HL-60/S4 treated with phorbol 12-myristate 13-acetate at 8.2 ng/mL for 4 days and 3 days (cell line): Measurements from ENCODE around the gene CDK2.
"Not testable (repeated sequence)": the region's sequence is repeated elsewhere in the genome, so short reads cannot be mapped to it uniquely, and the experiment has no call there.

Experiments
- in situ Hi-C: fragments of 300-500 bp; cut with MboI; formaldehyde crosslinking; loops from 2 replicates; pipeline ENCODE4 v1.15.0; 2022; ENCODE audit warnings: low sequenced_read_pairs

CDK2 gene

GRCh38 chr12:55966408-55967281 lies at the start of gene CDK2:
Gene CDK2, plus strand, starts transcription at chr12:55966830. Its CDS starts 179 bp downstream, at chr12:55967009.
- in situ Hi-C loops, result no loop called here

GRCh38 chr12:55919032-55919431 lies 47.6 kb upstream of the CDK2 start:
- in situ Hi-C loops, result not testable (repeated sequence)

- in situ Hi-C loops, result no loop called here
Measured at GRCh38 chr12:55922126-55922525, 44.5 kb upstream of the CDK2 start.

- in situ Hi-C loops, result not testable (repeated sequence)
Measured at GRCh38 chr12:55923648-55924047, 43.0 kb upstream of the CDK2 start.

DNA sequence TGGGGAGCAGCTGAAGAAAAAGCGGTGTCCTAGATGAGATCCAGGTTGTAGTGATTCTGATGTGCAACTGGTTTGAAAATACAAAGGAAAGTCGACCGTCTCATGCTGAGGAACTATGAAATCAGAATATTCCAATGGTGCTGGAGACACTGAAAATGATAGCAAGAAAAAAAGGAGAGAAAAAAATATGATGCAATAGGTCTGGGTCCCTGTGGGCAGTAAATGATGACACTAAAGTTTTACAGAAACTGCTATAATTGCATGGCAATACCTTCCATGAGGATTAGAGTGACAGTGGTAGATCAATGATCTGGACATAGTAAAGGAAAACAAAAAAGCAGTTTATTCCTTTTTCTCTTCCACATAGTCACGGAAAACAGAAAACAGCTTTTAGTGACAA lies 41.3 kb upstream of the CDK2 start:
- in situ Hi-C loops, result loop anchor here (25.0 kb wide), 1 partner anchor 188 kb away; the partner anchor contains the start of genes CD63 and GDF11

GRCh38 chr12:55925870-55926737 lies 40.5 kb upstream of the CDK2 start:
- in situ Hi-C loops, result loop anchor here (25.0 kb wide), 1 partner anchor 189 kb away; the partner anchor contains the start of genes CD63 and GDF11

GRCh38 chr12:55926738-55927587 lies 39.7 kb upstream of the CDK2 start:
- in situ Hi-C loops, result loop anchor here (25.0 kb wide), 1 partner anchor 190 kb away; the partner anchor contains the start of genes CD63 and GDF11

- in situ Hi-C loops, result loop anchor here (25.0 kb wide), 1 partner anchor 191 kb away; the partner anchor contains the start of genes CD63 and GDF11
Measured at GRCh38 chr12:55927588-55928502, 38.8 kb upstream of the CDK2 start, which contains the start of gene PYM1. Gene PYM1, minus strand, starts transcription at chr12:55927894. Its CDS starts 133 bp downstream, at chr12:55927761.

DNA sequence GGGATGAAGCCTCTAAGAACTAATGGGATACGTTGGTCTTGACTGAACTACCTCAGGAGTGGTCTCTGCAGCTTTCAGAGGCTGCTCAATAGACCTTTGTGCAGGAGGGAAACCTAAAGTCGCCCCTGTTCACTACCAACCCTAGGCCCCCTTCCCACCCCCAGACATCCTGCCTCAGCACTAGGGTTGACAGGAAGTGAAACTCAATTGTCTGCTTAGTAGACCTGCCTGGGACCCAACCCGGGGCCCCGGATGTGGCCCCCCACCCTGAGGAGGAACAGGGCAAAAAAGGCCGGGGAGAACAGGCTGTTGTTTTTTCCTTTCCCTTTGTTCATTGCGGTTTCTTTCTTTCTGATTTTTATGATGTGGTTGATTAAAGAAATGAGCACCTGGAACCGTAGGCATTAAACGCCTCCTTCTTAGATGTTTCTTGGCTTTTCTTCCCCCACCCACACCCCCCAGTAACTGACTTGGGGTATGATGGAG lies 37.3 kb upstream of the CDK2 start:
- in situ Hi-C loops, result loop anchor here (25.0 kb wide), 1 partner anchor 192 kb away; the partner anchor contains the start of genes CD63 and GDF11

- in situ Hi-C loops, result loop anchor here (25.0 kb wide), 1 partner anchor 194 kb away; the partner anchor contains the start of genes CD63 and GDF11
Measured at GRCh38 chr12:55930771-55931316, 35.8 kb upstream of the CDK2 start, which contains the start of gene DGKA. Gene DGKA, plus strand, starts transcription at chr12:55931162. Its CDS starts 5,342 bp downstream, at chr12:55936504.

- in situ Hi-C loops, result loop anchor here (25.0 kb wide), 1 partner anchor 194 kb away; the partner anchor contains the start of genes CD63 and GDF11
Measured at GRCh38 chr12:55931317-55931779, 35.3 kb upstream of the CDK2 start.

GRCh38 chr12:55931780-55932550 lies 34.7 kb upstream of the CDK2 start:
- in situ Hi-C loops, result loop anchor here (25.0 kb wide), 1 partner anchor 195 kb away; the partner anchor contains the start of genes CD63 and GDF11

- in situ Hi-C loops, result loop anchor here (25.0 kb wide), 1 partner anchor 195 kb away; the partner anchor contains the start of genes CD63 and GDF11
Measured at GRCh38 chr12:55932551-55932910, 34.1 kb upstream of the CDK2 start.

- in situ Hi-C loops, result loop anchor here (25.0 kb wide), 1 partner anchor 196 kb away; the partner anchor contains the start of genes CD63 and GDF11
Measured at GRCh38 chr12:55933169-55933798, 33.3 kb upstream of the CDK2 start.

DNA sequence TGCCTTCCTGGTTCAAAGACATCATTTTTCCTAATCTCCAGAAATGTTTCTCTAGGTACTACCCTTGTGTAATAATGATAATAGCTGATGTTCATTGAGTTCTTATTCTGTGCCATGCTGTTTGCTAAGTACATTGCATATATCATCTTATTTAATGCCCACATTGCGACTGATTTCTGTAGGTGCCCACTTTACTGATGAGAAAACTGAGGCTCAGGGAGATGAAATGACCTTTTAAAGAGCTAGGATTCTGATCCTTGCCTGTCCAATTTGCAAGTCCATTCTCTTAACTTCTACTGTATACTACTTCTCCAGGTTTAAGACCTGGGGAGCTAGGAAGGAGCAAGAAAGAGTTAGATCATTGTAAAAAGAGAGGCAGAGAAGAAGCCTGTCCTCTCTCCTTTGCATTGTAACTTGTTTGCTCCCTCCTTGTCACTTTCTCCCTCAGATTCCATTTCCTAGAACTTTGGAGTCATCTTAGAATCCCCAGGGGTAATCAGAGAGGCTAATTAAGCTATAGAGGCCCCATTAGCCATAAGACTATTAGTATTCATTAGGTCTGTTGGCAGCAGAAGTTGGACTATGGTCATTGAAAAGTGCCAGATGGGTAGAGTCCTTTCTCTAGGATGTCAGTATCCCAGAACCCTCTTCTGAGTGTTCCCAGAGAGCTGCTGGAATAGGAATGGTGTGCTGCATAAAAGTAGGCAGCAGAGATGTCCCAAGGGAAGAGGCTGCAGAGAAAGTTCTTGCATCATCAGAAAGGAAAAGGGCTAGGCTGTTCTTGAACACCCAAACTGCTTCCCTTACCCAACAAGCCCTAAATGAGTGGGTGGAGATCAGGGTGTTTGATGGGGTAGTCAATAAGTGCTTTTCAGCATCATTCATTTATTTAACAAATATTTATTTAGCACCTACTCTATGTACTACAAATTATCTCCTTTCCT lies 32.6 kb upstream of the CDK2 start:
- in situ Hi-C loops, result loop anchor here (25.0 kb wide), 1 partner anchor 197 kb away; the partner anchor contains the start of genes CD63 and GDF11
